PC-9 (cell line): ENCODE measurements around the gene DHPS.

Source experiments
- CTCF ChIP-seq: fragments of 200-600 bp; sonication (generic); conservative IDR thresholded peaks from 2 replicates; pipeline ENCODE4 v1.6.1; 2017; ENCODE audit warnings: mixed run types, antibody characterized with exemption, mild to moderate bottlenecking, moderate library complexity
- EZH2 ChIP-seq: fragments of 200-600 bp; sonication (generic); IDR thresholded peaks from 2 replicates; pipeline ENCODE4 v1.8.0; 2017; ENCODE audit warnings: antibody characterized with exemption, low read depth

DNA sequence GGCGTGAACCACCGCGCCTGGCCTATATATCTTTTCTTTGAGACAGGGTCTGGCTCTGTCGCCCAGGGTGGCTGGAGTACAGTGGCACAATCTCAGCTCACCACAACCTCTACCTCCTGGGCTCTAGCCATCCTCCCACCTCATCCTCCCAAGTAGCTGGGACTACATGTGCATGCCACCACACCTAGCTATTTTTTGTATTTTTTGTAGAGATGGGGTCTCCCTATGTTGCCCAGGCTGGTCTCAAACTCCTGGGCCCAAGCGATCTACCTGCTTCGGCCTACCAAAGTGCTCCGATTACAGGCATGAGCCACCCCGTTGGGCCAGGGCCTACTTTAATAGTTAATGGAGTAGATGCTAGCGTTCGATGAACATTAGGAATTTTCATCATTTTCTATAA is 38.6 kb upstream of the DHPS start:
- TF ChIP-seq CTCF (no peak), EZH2 (no peak)
